Endothelial cell of umbilical vein (primary cell): ENCODE measurements around the gene CDC34. TPM values are rescaled to one million over a fixed set of nuclear protein-coding genes. Genes with fewer than 3 reads are reported as not detected.

Source experiments
- BruUV-seq: library from RNA; stranded (reverse); fragments of 400-500 nt; replicated peaks from 2 replicates; lab custom pipeline; 2021; lab: Mats Ljungman, UMichigan
- CTCF ChIA-PET: fragments of 300-600, 350-600 bp; sonication (Branson Sonifier 250); formaldehyde crosslinking; loops from one replicate; lab custom pipeline; 2021; ENCODE audit warnings: antibody characterized with exemption, inconsistent platforms; lab: Charles Lee
- POLR2A ChIA-PET: fragments of 300-600, 350-600 bp; sonication (Branson Sonifier 250); formaldehyde crosslinking; loops from one replicate; lab custom pipeline; 2021; ENCODE audit warnings: antibody characterized with exemption, inconsistent platforms; lab: Charles Lee
- DNase-seq: peaks from one replicate; pipeline ENCODE4 v3.0.0-alpha.2; 2011; ENCODE audit warnings: low read depth, low spot score
- FAIRE-seq: peaks from 2 replicates; lab custom pipeline; 2011; peaks lifted over from hg19 to GRCh38; lab: Jason Lieb, UNC
- H2AFZ ChIP-seq: 2 replicates; pipeline ENCODE4 v1.6.0; 2012; ENCODE audit warnings: low read depth, low read length, control low read depth, inconsistent platforms
- H3K27ac ChIP-seq: 2 replicates; pipeline ENCODE4 v1.5.1; 2011; ENCODE audit warnings: low read depth, mild to moderate bottlenecking, control low read depth, low read length, moderate library complexity; ENCODE audit not compliant: insufficient read depth
- H3K27me3 ChIP-seq, 2 experiments: 2 replicates each; pipeline versions ENCODE4 v1.6.0 to v1.6.1; 2011; ENCODE audit warnings: low read length in 2 of 2, mixed read lengths in 1 of 2; ENCODE audit not compliant: control insufficient read depth in 2 of 2, insufficient read depth in 2 of 2
- H3K36me3 ChIP-seq, 2 experiments: 2 replicates in 1 of 2; 3 replicates in 1 of 2; pipeline ENCODE4 v1.5.1; 2011; ENCODE audit warnings: low read length in 2 of 2, mild to moderate bottlenecking in 1 of 2, moderate library complexity in 1 of 2; ENCODE audit not compliant: control insufficient read depth in 2 of 2, insufficient read depth in 2 of 2; ENCODE audit errors: extremely low read depth in 1 of 2
- H3K4me1 ChIP-seq: 3 replicates; pipeline ENCODE4 v1.5.1; 2011; ENCODE audit warnings: mild to moderate bottlenecking, low read length; ENCODE audit not compliant: control insufficient read depth, insufficient read depth; ENCODE audit errors: extremely low read depth
- H3K4me2 ChIP-seq: 2 replicates; pipeline ENCODE4 v1.6.1; 2011; ENCODE audit warnings: low read length, control low read depth, mixed read lengths; ENCODE audit not compliant: insufficient read depth
- H3K4me3 ChIP-seq, 3 experiments: fragments of 200-600 bp in 1 of 3; sonication (generic), shearing (Covaris generic) in 1 of 3; replicated peaks in 1 of 3; 2 replicates each; pipeline ENCODE4 v1.5.1; 2011 to 2016; ENCODE audit warnings: control low read depth in 3 of 3, low read length in 3 of 3, mild to moderate bottlenecking in 2 of 3, inconsistent platforms in 1 of 3, low read depth in 1 of 3, moderate library complexity in 1 of 3; ENCODE audit not compliant: insufficient read depth in 1 of 3
- H3K79me2 ChIP-seq: 2 replicates; pipeline ENCODE4 v1.6.0; 2012; ENCODE audit warnings: low read length, inconsistent platforms; ENCODE audit not compliant: control insufficient read depth, insufficient read depth
- H3K9ac ChIP-seq: replicated peaks from 2 replicates; pipeline ENCODE3; 2011; ENCODE audit warnings: low read length, control low read depth; ENCODE audit not compliant: insufficient read depth; ENCODE audit errors: extremely low read depth
- H3K9me1 ChIP-seq: replicated peaks from 3 replicates; pipeline ENCODE4 v1.6.0; 2011; ENCODE audit warnings: mild to moderate bottlenecking, low read length; ENCODE audit not compliant: control insufficient read depth, insufficient read depth; ENCODE audit errors: extremely low read depth
- H3K9me3 ChIP-seq: replicated peaks from 2 replicates; pipeline ENCODE4 v1.5.1; 2012; ENCODE audit warnings: low read length, inconsistent platforms; ENCODE audit not compliant: control insufficient read depth, insufficient read depth
- H4K20me1 ChIP-seq: replicated peaks from 2 replicates; pipeline ENCODE3; 2011; ENCODE audit warnings: mild to moderate bottlenecking, low read length; ENCODE audit not compliant: control insufficient read depth, insufficient read depth; ENCODE audit errors: extremely low read depth
- CTCF ChIP-seq, 2 donors: IDR thresholded peaks; 1 replicate in 1 of 2; 2 replicates in 1 of 2; pipeline ENCODE4 v1.5.1; 2011; ENCODE audit warnings: low read length in 2 of 2, mild to moderate bottlenecking in 2 of 2, moderate library complexity in 2 of 2, control low read depth in 1 of 2, inconsistent platforms in 1 of 2, low read depth in 1 of 2; ENCODE audit not compliant: insufficient read depth in 1 of 2; ENCODE audit errors: extremely low read depth in 1 of 2
- EZH2 ChIP-seq: IDR thresholded peaks from 2 replicates; pipeline ENCODE4 v1.6.1; 2012; ENCODE audit warnings: borderline replicate concordance, low read depth, mild to moderate bottlenecking, moderate library complexity, low read length, inconsistent platforms; ENCODE audit not compliant: severe bottlenecking
- FOS ChIP-seq: IDR thresholded peaks from 2 replicates; pipeline ENCODE4 v1.6.1; 2011; ENCODE audit warnings: mild to moderate bottlenecking, low read length, moderate library complexity, borderline replicate concordance; ENCODE audit not compliant: insufficient read depth
- GATA2 ChIP-seq: IDR thresholded peaks from 2 replicates; pipeline ENCODE4 v1.7.0; 2011; ENCODE audit warnings: low read depth, mild to moderate bottlenecking, moderate library complexity, mixed read lengths, low read length; ENCODE audit not compliant: insufficient read length, insufficient read depth
- JUN ChIP-seq: IDR thresholded peaks from 2 replicates; pipeline ENCODE4 v1.6.1; 2011; ENCODE audit warnings: borderline replicate concordance, low read depth; ENCODE audit not compliant: insufficient read length, insufficient read depth
- MYC ChIP-seq: IDR thresholded peaks from one replicate; pipeline ENCODE4 v1.6.1; 2011; ENCODE audit warnings: mild to moderate bottlenecking, low read depth, low read length
- POLR2A ChIP-seq: IDR thresholded peaks from 2 replicates; pipeline ENCODE4 v1.6.1; 2012; ENCODE audit warnings: low read depth, mild to moderate bottlenecking, control low read depth, low read length
- POLR2AphosphoS5 ChIP-seq: IDR thresholded peaks from 2 replicates; pipeline ENCODE4 v1.6.1; 2012; ENCODE audit warnings: low read depth, mild to moderate bottlenecking, control low read depth, low read length, moderate library complexity; ENCODE audit not compliant: insufficient read depth
- dilution Hi-C: fragments of 300-500 bp; cut with MboI; formaldehyde crosslinking; loops from one replicate; pipeline ENCODE4 v1.15.0; 2019; ENCODE audit warnings: low sequenced_read_pairs; ENCODE audit not compliant: extremely low pct_ligation_motif_present
- intact Hi-C: fragments of 100-400 bp; cut with micrococcal nuclease; formaldehyde crosslinking; loops from one replicate; pipeline ENCODE4 v1.10.0; 2022
- polyA plus RNA-seq, 4 experiments: library from polyadenylated mRNA; depleted of rRNA in 3 of 4; stranded (reverse) in 3 of 4; unstranded in 1 of 4; fragments of >200 nt; gene quantifications; 2 replicates each; pipeline versions ENCODE4 v1.2.1 to v1.2.3, GENCODE V29; 2011 to 2012; ENCODE audit warnings: missing spikeins in 1 of 4
- total RNA-seq: library from RNA; stranded (reverse); gene quantifications from 2 replicates; pipeline ENCODE4 v1.2.3, GENCODE V29; 2021
- TF ChIP-seq, protein P1 (sequence below): IDR thresholded peaks from 2 replicates; pipeline ENCODE4 v1.6.1; 2011; ENCODE audit not compliant: insufficient read depth, insufficient read length

CDC34 gene
- total and polyA plus RNA-seq, 2 donors (not counting 3 experiments of a cell fraction or from before 2014, with no cell fraction given) = 90.4 to 92.9 TPM

DNA sequence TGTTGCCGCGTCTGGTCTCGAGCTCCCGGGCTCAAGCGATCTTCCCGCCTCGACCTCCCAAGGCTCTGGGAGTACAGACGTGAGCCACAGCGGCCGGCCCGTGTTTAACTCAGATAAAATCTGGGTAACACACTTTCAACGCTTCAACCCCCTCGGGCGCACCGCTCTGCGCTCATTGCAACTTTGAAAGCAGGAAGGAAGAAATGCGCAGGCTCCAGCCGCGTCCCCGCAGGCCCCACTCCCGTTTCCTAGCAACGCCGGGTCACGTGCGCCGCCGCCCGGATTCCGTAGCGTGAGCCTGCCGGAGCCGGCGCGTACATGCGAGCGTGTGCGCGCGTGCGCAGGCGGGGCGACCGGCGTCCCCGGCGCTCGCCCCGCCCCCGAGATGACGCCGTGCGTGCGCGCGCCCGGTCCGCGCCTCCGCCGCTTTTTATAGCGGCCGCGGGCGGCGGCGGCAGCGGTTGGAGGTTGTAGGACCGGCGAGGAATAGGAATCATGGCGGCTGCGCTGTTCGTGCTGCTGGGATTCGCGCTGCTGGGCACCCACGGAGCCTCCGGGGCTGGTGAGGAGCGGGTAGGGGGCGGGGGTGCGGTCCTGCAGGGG, 40.7 kb downstream of the CDC34 start, which contains the start of gene BSG:
Gene BSG (plus strand): TSS at position 457 of the 603 bp plus-strand sequence. CDS start 39 bp downstream, at position 496.
- H3K4me1 ChIP-seq = peaks cover 28% of the 10 kb centered on the region
- H3K9me3 ChIP-seq = no peaks in the 10 kb centered on the region
- peaks cover 2% of the 10 kb centered on the region for H4K20me1 ChIP-seq
- DNase-seq = peak; percentile 97
- H3K9me1 ChIP-seq = no peaks in the 10 kb centered on the region
- peak within 1 kb of the TSS; percentile 81 for H3K9ac ChIP-seq
- peak within 1 kb of the TSS; percentile 77 for H2AFZ ChIP-seq
- ChIA-PET POLR2A (interaction anchor here (0.7 to 0.8 kb wide), 2 partner anchors 13 to 65 kb away, joined by 3 read pairs; no protein-coding TSS in a partner anchor), CTCF (interaction anchor here (0.8 to 1.9 kb wide), 2 partner anchors 12 to 62 kb away, joined by 5 to 7 read pairs; no protein-coding TSS in a partner anchor)
- H3K27ac ChIP-seq = peak within 1 kb of the TSS; percentile 72
- H3K4me2 ChIP-seq = peak within 1 kb of the TSS; percentile 87
- H3K36me3 ChIP-seq = no peaks in the 10 kb centered on the region
- H3K79me2 ChIP-seq = peaks cover 45% of the 10 kb centered on the region
- H3K27me3 ChIP-seq = no peaks in the 10 kb centered on the region
- TF ChIP-seq POLR2AphosphoS5 (peak; percentile 99), FOS (no peak), JUN (no peak), POLR2A (peak; percentile 99), MYC (no peak), GATA2 (peak; percentile 51), EZH2 (no peak), CTCF (IDR thresholded peaks at IDR 0.05; ENCODE audit: extremely low read depth in 1 of 2, insufficient read depth in 1 of 2, low read depth in 1 of 2, low read length in 2 of 2) (no peak)
- TF ChIP-seq, protein P1, sequence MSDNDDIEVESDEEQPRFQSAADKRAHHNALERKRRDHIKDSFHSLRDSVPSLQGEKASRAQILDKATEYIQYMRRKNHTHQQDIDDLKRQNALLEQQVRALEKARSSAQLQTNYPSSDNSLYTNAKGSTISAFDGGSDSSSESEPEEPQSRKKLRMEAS = peak; percentile 98
- no TSS peak for BruUV-seq
- intact Hi-C loops = loop anchor here (1.0 to 2.0 kb wide), 3 partner anchors 17 to 61 kb away; partner anchors contain the start of gene HCN2
- H3K4me3 ChIP-seq = peak within 1 kb of the TSS; percentile 68 to 92 (median 88)
- peak; percentile 96 for FAIRE-seq
- dilution Hi-C loops = no loop called here
